HepG2 (cell line): ENCODE measurements around the gene HSP90AB1. TPM values are rescaled to one million over a fixed set of nuclear protein-coding genes. Genes with fewer than 3 reads are reported as not detected.

Experiments
- ATRX ChIP-seq: sonication (generic); formaldehyde crosslinking; IDR thresholded peaks from 2 replicates; pipeline ENCODE4 v1.4.0; 2020; ENCODE audit warnings: missing genetic modification reagents, borderline replicate concordance
- BCL6 ChIP-seq: IDR thresholded peaks from 2 replicates; pipeline ENCODE4 v1.6.1; 2016; ENCODE audit warnings: missing genetic modification reagents, missing compliant biosample characterization
- BHLHE40 ChIP-seq: IDR thresholded peaks from 2 replicates; pipeline ENCODE4 v1.6.1; 2011; ENCODE audit warnings: low read length, improper control_type of control experiment
- CEBPG ChIP-seq: IDR thresholded peaks from 2 replicates; pipeline ENCODE4 v1.6.1; 2016
- DR1 ChIP-seq: sonication (generic); formaldehyde crosslinking; IDR thresholded peaks from 2 replicates; pipeline ENCODE4 v1.8.0; 2021; ENCODE audit warnings: mild to moderate bottlenecking, missing genetic modification reagents, inconsistent platforms
- FOXA1 ChIP-seq, 2 experiments: fragments of 450-650 bp in 1 of 2; sonication (generic) in 1 of 2; formaldehyde crosslinking in 1 of 2; IDR thresholded peaks; 2 replicates each; pipeline versions ENCODE4 v1.4.0 to v1.6.1; 2016 to 2020; ENCODE audit warnings: missing genetic modification reagents in 1 of 2
- FOXM1 ChIP-seq: sonication (generic); formaldehyde crosslinking; IDR thresholded peaks from 2 replicates; pipeline ENCODE4 v1.5.0; 2020; ENCODE audit warnings: missing genetic modification reagents
- HMG20A ChIP-seq: IDR thresholded peaks from 2 replicates; pipeline ENCODE4 v1.6.1; 2016; ENCODE audit warnings: borderline replicate concordance
- JDP2 ChIP-seq: sonication (generic); formaldehyde crosslinking; IDR thresholded peaks from 2 replicates; pipeline ENCODE4 v1.8.1; 2022; ENCODE audit warnings: missing genetic modification reagents, borderline replicate concordance
- MIER2 ChIP-seq: IDR thresholded peaks from 2 replicates; pipeline ENCODE4 v1.6.1; 2016; ENCODE audit warnings: missing biosample characterization, missing genetic modification reagents
- PRPF4 ChIP-seq: fragments of 200-400 bp; formaldehyde crosslinking; IDR thresholded peaks from 2 replicates; pipeline ENCODE4 v1.6.1; 2016; ENCODE audit warnings: low read length, low read depth; ENCODE audit not compliant: poor library complexity, severe bottlenecking
- SAP130 ChIP-seq: IDR thresholded peaks from 2 replicates; pipeline ENCODE4 v1.6.1; 2016; ENCODE audit warnings: low read depth
- SIX4 ChIP-seq: sonication (generic); formaldehyde crosslinking; IDR thresholded peaks from 2 replicates; pipeline ENCODE4 v1.4.0; 2020; ENCODE audit warnings: missing genetic modification reagents
- TCF7 ChIP-seq: sonication (generic); IDR thresholded peaks from 2 replicates; pipeline ENCODE4 v1.6.1; 2016; ENCODE audit warnings: antibody characterized with exemption, low read depth
- ZFAT ChIP-seq: sonication (generic); formaldehyde crosslinking; conservative IDR thresholded peaks from 2 replicates; pipeline ENCODE4 v1.8.1; 2023; ENCODE audit warnings: missing genetic modification reagents, inconsistent platforms
- ZNF337 ChIP-seq: sonication (generic); formaldehyde crosslinking; IDR thresholded peaks from 2 replicates; pipeline ENCODE4 v1.5.1; 2020; ENCODE audit warnings: missing genetic modification reagents, low read depth, mild to moderate bottlenecking, borderline replicate concordance
- ZNF724P ChIP-seq: sonication (generic); formaldehyde crosslinking; IDR thresholded peaks from 2 replicates; pipeline ENCODE4 v1.8.0; 2022; ENCODE audit warnings: missing genetic modification reagents, borderline replicate concordance
- ZSCAN29 ChIP-seq: sonication (generic); formaldehyde crosslinking; conservative IDR thresholded peaks from 2 replicates; pipeline ENCODE4 v1.4.0; 2020; ENCODE audit warnings: mild to moderate bottlenecking, missing genetic modification reagents
- polyA plus RNA-seq, 8 experiments: library from polyadenylated mRNA; depleted of rRNA in 3 of 8; stranded (reverse) in 7 of 8; unstranded in 1 of 8; fragments of >200 nt; fragmentation: Illumina TruSeq in 4 of 8; extraction: Trizol in 4 of 8; gene quantifications; 2 replicates each; pipeline versions ENCODE4 v1.2.1 to v1.2.3, GENCODE V29; 2011 to 2016; ENCODE audit warnings: low read depth in 4 of 8, missing spikeins in 1 of 8, mixed read lengths in 1 of 8; ENCODE audit not compliant: insufficient read depth in 1 of 8
- total RNA-seq, 5 experiments: library from RNA; depleted of rRNA; stranded (reverse); fragments of >200 nt; fragmentation: Illumina TruSeq; extraction: Trizol; gene quantifications; 2 replicates each; pipeline ENCODE4 v1.2.3, GENCODE V29; 2016; ENCODE audit warnings: low read depth in 1 of 5
- TF ChIP-seq, protein P1 (sequence below): sonication (generic); formaldehyde crosslinking; IDR thresholded peaks from 2 replicates; pipeline ENCODE4 v1.4.0; 2020; ENCODE audit warnings: missing genetic modification reagents
- TF ChIP-seq, protein P2 (sequence below): sonication (generic); formaldehyde crosslinking; IDR thresholded peaks from 2 replicates; pipeline ENCODE4 v1.4.0; 2020; ENCODE audit warnings: missing genetic modification reagents, borderline replicate concordance
- TF ChIP-seq, protein P3 (sequence below): sonication (generic); formaldehyde crosslinking; IDR thresholded peaks from 2 replicates; pipeline ENCODE4 v1.4.0; 2020; ENCODE audit warnings: mild to moderate bottlenecking, missing genetic modification reagents
- TF ChIP-seq, protein P4 (sequence below): sonication (generic); formaldehyde crosslinking; IDR thresholded peaks from 2 replicates; pipeline ENCODE4 v1.9.0; 2021; ENCODE audit warnings: missing genetic modification reagents, borderline replicate concordance
- TF ChIP-seq, protein P5 (sequence below): sonication (generic); formaldehyde crosslinking; IDR thresholded peaks from 2 replicates; pipeline ENCODE4 v1.4.0; 2020; ENCODE audit warnings: mild to moderate bottlenecking, missing genetic modification reagents

Gene HSP90AB1
- total and polyA plus RNA-seq, 2 of the 13 experiments (the other 11 are each of a cell fraction or from before 2014, with no cell fraction given) = 1,325 to 1,472 TPM

DNA sequence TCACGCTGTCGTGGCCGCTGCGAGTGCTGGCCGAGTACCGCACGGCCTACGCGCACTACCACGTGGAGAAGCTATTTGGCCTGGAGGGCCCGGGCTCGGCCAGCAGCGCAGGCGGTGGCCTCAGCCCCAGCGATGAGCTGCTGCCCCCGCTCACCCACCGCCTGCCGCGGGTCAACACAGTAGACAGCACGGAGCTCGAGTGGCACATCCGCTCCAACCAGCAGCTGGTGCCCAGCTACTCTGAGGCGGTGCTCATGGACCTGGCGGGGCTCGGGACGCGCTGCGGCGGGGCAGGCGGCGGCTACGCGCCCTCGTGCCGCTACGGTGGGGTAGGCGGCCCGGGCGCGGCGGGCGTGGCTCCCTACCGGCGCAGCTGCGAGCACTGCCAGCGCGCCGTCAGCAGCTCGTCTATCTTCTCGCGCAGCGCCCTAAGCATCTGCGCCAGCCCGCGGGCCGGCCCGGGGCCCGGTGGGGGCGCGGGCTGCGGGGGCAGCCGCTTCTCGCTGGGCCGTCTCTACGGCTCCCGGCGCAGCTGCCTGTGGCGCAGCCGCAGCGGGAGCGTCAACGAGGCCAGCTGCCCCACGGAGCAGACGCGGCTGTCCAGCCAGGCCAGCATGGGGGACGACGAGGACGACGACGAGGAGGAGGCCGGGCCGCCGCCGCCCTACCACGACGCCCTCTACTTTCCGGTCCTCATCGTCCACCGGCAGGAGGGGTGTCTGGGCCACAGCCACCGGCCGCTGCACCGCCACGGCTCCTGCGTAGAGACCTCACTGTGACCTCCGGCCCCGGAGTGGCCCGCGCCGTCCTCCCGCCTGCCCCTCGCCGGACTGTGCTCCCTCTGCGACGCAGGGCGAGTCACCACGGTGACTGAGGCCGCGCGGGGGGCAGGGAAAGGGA is 29.1 kb downstream of the HSP90AB1 start (continued):
- TF ChIP-seq FOXA1 (IDR thresholded peaks at IDR 0.05) = no peak
- no peak for TF ChIP-seq FOXA1 (CRISPR knock-in tag; IDR thresholded peaks at IDR 0.05)
- TF ChIP-seq, protein P1, sequence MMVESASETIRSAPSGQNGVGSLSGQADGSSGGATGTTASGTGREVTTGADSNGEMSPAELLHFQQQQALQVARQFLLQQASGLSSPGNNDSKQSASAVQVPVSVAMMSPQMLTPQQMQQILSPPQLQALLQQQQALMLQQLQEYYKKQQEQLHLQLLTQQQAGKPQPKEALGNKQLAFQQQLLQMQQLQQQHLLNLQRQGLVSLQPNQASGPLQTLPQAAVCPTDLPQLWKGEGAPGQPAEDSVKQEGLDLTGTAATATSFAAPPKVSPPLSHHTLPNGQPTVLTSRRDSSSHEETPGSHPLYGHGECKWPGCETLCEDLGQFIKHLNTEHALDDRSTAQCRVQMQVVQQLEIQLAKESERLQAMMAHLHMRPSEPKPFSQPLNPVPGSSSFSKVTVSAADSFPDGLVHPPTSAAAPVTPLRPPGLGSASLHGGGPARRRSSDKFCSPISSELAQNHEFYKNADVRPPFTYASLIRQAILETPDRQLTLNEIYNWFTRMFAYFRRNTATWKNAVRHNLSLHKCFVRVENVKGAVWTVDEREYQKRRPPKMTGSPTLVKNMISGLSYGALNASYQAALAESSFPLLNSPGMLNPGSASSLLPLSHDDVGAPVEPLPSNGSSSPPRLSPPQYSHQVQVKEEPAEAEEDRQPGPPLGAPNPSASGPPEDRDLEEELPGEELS (CRISPR knock-in tag) = no peak
- TF ChIP-seq, protein P2, sequence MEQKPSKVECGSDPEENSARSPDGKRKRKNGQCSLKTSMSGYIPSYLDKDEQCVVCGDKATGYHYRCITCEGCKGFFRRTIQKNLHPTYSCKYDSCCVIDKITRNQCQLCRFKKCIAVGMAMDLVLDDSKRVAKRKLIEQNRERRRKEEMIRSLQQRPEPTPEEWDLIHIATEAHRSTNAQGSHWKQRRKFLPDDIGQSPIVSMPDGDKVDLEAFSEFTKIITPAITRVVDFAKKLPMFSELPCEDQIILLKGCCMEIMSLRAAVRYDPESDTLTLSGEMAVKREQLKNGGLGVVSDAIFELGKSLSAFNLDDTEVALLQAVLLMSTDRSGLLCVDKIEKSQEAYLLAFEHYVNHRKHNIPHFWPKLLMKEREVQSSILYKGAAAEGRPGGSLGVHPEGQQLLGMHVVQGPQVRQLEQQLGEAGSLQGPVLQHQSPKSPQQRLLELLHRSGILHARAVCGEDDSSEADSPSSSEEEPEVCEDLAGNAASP (CRISPR knock-in tag) = no peak
- TF ChIP-seq FOXM1 (CRISPR knock-in tag) = no peak
- TF ChIP-seq ZSCAN29 (CRISPR knock-in tag) = no peak
- no peak for TF ChIP-seq JDP2 (CRISPR knock-in tag)
- TF ChIP-seq SAP130 = 0 out of 2 replicates have a peak, but pooled peaks have one; percentile 18
- no peak; the same call in 1 of the 2 replicates for TF ChIP-seq ZNF724P (CRISPR knock-in tag)
- TF ChIP-seq, protein P3, sequence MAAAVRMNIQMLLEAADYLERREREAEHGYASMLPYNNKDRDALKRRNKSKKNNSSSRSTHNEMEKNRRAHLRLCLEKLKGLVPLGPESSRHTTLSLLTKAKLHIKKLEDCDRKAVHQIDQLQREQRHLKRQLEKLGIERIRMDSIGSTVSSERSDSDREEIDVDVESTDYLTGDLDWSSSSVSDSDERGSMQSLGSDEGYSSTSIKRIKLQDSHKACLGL = no peak
- TF ChIP-seq BHLHE40 = no peak
- no peak for TF ChIP-seq ATRX (CRISPR knock-in tag)
- TF ChIP-seq HMG20A = no peak
- TF ChIP-seq, protein P4, sequence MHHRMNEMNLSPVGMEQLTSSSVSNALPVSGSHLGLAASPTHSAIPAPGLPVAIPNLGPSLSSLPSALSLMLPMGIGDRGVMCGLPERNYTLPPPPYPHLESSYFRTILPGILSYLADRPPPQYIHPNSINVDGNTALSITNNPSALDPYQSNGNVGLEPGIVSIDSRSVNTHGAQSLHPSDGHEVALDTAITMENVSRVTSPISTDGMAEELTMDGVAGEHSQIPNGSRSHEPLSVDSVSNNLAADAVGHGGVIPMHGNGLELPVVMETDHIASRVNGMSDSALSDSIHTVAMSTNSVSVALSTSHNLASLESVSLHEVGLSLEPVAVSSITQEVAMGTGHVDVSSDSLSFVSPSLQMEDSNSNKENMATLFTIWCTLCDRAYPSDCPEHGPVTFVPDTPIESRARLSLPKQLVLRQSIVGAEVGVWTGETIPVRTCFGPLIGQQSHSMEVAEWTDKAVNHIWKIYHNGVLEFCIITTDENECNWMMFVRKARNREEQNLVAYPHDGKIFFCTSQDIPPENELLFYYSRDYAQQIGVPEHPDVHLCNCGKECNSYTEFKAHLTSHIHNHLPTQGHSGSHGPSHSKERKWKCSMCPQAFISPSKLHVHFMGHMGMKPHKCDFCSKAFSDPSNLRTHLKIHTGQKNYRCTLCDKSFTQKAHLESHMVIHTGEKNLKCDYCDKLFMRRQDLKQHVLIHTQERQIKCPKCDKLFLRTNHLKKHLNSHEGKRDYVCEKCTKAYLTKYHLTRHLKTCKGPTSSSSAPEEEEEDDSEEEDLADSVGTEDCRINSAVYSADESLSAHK (CRISPR knock-in tag) = no peak
- TF ChIP-seq DR1 (CRISPR knock-in tag) = peak; percentile 28; the same call in 1 of the 2 replicates
- TF ChIP-seq SIX4 (CRISPR knock-in tag) = no peak
- TF ChIP-seq BCL6 (CRISPR knock-in tag) = peak; percentile 19; the same call in 1 of the 2 replicates
- no peak for TF ChIP-seq CEBPG (CRISPR knock-in tag)
- no peak for TF ChIP-seq MIER2
- TF ChIP-seq TCF7 = no peak
- TF ChIP-seq ZFAT = no peak
- no peak for TF ChIP-seq ZNF337 (CRISPR knock-in tag)
- TF ChIP-seq, protein P5, sequence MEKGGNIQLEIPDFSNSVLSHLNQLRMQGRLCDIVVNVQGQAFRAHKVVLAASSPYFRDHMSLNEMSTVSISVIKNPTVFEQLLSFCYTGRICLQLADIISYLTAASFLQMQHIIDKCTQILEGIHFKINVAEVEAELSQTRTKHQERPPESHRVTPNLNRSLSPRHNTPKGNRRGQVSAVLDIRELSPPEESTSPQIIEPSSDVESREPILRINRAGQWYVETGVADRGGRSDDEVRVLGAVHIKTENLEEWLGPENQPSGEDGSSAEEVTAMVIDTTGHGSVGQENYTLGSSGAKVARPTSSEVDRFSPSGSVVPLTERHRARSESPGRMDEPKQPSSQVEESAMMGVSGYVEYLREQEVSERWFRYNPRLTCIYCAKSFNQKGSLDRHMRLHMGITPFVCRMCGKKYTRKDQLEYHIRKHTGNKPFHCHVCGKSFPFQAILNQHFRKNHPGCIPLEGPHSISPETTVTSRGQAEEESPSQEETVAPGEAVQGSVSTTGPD = no peak
- no peak for TF ChIP-seq PRPF4
